Stimulated activated CD8-positive, alpha-beta memory T cell treated with anti-CD3 and anti-CD28 coated beads, Interleukin-7, amount 100 ng/mL, for 4 hours (primary cell): Measurements from ENCODE around the gene DOCK7.
"Not testable (repeated sequence)": the region's sequence is repeated elsewhere in the genome, so short reads cannot be mapped to it uniquely, and the experiment has no call there.

ENCODE experiments used
- DNase-seq, 2 donors: peaks; one replicate each; pipeline ENCODE4 v3.0.0-alpha.2; 2020; ENCODE audit warnings: low read depth in 2 of 2

DOCK7 gene, protein sequence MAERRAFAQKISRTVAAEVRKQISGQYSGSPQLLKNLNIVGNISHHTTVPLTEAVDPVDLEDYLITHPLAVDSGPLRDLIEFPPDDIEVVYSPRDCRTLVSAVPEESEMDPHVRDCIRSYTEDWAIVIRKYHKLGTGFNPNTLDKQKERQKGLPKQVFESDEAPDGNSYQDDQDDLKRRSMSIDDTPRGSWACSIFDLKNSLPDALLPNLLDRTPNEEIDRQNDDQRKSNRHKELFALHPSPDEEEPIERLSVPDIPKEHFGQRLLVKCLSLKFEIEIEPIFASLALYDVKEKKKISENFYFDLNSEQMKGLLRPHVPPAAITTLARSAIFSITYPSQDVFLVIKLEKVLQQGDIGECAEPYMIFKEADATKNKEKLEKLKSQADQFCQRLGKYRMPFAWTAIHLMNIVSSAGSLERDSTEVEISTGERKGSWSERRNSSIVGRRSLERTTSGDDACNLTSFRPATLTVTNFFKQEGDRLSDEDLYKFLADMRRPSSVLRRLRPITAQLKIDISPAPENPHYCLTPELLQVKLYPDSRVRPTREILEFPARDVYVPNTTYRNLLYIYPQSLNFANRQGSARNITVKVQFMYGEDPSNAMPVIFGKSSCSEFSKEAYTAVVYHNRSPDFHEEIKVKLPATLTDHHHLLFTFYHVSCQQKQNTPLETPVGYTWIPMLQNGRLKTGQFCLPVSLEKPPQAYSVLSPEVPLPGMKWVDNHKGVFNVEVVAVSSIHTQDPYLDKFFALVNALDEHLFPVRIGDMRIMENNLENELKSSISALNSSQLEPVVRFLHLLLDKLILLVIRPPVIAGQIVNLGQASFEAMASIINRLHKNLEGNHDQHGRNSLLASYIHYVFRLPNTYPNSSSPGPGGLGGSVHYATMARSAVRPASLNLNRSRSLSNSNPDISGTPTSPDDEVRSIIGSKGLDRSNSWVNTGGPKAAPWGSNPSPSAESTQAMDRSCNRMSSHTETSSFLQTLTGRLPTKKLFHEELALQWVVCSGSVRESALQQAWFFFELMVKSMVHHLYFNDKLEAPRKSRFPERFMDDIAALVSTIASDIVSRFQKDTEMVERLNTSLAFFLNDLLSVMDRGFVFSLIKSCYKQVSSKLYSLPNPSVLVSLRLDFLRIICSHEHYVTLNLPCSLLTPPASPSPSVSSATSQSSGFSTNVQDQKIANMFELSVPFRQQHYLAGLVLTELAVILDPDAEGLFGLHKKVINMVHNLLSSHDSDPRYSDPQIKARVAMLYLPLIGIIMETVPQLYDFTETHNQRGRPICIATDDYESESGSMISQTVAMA (N-terminal part only)

DNA sequence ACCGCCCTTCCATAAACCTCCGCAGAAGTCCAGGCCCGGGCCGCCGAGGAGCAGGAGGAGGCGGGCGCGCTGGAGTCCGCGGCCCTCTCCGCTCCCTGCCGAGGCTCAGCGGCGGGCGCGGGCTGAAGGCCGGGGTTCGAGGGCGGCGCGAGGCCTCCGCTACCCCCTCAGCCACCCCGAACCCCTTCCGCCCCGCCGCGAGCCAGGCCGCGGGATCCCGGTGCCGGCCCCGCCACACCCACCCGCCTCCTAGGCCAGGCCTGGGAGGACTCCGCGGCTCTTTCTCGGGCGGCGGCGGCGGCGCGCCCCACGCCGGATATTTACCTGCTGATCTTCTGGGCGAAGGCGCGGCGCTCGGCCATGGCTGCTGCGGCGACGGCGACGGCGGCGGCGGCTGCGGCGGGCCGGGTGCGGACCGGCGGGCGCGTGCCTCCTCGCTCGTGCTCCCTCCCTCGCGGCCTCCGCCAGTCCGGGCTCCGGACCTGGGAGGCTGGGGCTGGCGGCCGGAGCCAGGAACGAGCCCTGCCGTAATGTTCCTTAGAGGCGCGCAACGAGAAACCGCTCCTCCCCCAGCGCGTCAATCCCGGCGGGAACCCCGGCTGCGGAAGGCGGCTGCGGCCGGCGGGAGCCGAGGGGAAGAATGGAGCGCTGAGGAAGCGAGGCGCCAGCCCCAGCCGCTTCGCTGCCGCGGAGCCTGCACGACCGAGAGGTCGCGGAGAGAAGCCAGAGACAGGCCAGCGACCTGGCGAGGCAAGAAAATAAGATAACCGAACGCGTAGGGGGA lies at the start of gene DOCK7:
Gene DOCK7, minus strand, starts transcription at position 484 of the 784 bp plus-strand sequence. Its CDS starts 122 bp downstream, at position 362.
- peak in 1 of 2 donors; percentile 30 for DNase-seq

DNA sequence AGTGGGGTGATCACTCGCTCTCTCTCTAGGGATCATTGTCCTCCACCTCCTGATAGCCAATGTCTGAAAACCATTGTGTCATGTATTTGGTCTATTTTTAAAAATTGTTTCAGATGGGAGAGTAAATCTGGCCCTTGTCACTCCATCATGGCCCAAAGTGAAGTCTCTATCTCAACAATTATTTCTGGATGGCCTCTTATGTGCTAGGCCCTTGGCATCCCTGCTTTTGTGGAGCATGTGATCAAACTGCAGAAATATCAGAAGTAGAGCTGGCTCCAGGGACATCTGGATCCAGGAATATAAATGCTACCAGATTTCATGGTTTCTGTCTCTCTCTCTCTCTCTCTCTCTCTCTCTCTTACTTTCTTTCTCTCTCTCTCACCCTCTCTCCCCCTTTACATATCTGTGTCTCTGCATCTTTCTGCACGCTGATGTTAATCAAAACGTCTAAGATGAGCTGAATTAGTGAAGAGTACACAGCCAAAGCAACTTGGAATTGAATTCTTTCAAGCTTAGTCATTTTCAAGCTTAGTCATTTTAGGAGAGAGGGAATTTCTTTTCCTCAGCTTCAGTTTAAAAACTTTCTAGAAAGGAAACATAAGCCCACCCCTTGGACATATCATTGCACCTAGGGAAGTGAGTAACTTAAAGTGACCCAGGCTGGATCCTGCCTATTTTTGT lies 47.4 kb upstream of the DOCK7 start:
- no peak for DNase-seq

DNA sequence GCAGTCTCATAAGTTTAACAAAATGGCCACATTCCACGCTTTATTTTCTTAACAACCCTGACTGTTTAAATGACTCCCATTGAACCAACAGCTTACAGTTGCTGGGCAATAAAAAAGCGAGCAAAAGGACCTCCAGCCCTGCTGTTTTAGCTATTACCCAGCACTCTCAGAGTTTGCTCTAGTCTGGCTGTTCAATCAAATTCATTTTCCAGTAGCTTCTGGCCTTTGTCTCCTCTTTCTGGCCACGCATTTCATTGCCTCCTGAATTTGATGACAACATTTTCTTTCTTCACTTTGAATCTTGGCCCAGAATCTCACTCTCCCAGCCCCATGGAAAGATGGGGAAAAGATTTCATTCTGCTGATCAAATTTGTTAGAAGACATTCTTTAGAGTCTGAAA lies 44.1 kb upstream of the DOCK7 start:
- DNase-seq, result no peak

DNA sequence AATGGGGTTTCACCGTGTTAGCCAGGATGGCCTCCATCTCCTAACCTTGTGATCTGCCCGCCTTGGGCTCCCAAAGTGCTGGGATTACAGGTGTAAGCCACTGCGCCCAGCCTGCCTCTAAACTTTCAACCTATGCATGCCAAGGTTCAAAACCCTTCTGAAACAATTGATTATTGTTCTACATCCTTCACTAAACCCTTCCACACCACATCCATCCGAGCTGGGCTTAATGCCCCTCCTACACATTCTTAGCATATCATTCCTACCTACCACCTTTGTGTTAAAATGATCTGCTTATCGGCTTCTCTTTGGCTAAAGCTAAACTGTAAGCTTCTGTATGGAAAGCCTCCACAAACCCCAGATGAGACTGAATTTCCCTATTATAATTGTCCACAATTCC lies 40.8 kb upstream of the DOCK7 start:
- no peak for DNase-seq

DNA sequence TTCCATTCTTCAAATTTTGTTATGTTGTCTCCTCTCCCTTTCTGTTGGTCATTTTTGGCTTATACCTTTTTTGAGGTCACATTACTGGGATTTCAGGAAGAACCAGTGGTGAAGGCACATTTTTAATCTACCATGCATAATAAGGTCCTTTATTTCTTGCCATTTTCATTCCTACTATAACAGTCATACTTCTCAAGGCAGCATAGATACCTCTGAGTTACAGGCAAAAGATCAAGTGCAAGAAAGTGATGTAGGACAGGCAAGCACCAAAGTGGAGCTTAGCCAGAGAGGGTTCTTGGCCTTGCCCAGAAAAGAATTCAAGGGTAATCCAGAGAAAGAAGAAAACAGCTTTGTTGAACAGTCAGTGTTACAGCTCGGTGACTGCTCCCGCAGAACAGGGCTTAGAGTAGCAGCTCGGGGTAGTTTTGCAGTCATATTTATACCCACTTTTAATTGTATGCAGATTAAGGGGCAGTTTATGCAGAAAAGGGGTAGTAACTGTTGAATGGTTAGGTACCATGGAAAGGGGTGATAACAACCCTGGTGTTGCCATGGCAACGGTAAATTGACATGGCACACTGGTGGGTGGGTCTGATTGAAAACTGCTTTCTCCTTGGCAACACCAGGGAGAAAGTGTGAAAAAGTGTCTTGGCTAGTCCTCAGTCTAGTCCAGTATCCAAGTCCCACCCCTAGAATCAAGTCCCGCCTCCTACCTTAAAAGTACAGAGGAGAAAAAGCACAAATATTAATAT lies 39.6 kb upstream of the DOCK7 start:
- DNase-seq, result no peak

DNA sequence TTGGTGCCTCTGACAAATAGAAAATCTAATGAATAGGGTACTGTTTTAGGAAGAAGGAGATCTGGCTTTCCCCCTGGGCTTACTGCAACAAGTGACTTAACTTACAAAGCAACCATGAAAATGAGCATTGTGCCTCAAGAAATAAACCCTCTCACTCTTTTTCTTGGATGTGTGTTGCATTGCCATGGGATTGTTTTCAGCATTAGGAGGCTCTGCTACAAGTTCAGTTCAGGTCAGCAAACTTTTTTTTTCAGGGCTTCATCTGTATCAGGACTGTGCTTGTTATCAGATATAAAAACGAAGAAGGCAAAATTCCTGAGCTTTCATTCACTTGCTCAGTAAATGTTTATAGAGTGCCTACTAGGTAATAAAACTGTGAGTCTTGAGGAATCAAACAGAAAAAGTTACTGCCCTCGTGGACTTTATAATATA lies 37.8 kb upstream of the DOCK7 start:
- DNase-seq, result no peak

DNA sequence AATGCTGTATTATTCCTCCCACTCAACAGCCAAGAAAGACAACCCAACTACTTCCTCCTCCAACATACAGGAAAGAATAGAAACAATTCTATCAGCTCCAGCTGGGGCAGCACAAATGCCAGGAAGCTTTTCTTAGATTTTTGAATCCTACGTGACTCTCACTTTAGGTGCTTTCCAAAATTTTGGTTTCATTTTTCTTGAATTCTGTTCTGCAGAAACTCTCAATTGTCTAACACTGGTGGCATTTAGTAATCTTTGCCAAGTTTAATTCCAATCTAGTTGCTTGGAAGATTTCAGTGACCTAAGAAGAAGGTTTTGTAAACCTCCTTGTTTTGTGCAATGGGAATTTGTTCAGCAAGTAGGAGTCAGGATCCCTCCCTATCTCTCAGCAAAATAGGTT lies 37.1 kb upstream of the DOCK7 start:
- no peak for DNase-seq

DNA sequence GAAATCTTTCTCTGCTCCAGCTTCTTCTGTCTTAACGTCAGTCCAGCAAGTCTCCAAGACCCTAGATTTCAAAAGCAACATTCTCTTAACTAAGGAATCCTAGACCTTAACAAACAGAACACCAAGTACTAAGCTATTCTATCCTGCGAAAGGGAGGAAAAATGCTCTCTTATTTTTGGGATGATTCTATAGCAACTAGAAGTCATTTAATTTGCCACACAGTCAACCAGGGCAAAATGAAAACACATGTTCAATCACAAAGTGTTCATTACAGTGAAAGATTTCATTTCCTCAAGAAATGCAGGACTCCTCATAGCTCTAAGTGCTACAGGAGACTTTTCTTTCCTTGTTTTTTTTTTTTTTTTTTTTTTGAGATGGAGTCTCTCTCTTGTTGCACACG lies 36.2 kb upstream of the DOCK7 start:
- DNase-seq, result no peak

DNA sequence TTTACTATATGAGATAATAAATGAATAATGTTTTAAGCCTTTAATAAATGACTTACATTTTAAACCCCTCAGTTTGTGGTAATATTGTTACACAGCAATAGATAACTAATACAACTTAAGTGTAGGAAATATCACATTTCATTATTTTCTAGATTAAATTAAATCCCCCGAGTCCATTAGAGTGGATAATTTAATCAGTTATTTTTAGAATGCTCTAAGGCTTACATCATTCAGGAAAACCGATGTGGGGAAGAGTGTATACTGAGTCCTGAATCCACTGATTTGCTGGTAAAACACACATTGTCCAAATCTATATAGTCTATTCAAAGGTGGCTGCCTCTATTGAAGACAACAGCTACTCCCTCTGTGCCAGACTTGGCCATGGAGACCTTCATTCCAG lies 35.7 kb upstream of the DOCK7 start:
- no peak for DNase-seq

DNA sequence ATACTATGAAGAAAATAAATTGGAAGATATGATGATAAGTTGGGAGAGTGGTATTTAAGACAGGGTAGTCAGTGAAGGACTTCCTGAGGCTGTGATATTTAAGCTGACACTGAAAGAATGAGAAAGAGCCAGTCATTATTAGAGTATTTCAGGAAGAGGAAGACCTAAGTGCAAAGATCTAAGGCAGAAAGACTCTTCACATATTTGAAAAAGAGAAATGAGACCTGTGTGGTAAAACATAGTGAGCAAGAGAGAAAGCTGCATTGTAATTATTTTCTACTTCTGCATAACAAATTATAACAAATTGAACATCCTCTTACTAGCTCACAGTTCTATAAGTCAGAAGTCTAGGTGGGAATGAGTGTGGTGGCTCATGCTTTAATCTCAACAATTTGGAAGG lies 34.6 kb upstream of the DOCK7 start:
- no peak for DNase-seq

DNA sequence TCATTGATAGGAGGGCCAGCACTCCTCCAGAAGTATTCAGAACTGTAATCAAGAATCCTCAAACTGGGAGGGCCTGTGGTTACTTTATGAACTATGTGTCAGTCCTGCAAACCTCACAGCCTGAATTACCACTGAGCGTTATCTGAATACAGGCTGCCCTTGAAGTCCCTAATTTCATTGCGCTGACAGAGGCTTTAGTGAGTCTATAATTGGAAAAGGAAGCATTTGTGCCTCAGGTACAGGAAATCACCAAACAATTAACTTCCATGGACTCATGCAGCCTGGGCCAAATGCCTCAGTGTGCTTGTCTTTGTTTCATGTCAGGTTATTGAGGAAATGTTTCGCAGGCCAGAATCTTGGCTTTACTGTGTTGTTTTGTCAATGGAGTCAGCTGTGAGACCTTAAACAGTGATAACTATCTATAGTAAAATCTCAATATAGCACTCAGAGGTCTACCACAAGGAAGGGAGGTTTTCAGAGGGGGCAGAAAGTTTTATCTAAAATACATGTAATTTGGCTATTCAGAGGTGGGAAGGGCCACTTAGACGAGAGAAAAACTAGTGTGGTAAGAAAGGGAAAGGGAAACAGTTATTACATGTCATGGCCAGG lies 32.9 kb upstream of the DOCK7 start:
- no peak for DNase-seq

DNA sequence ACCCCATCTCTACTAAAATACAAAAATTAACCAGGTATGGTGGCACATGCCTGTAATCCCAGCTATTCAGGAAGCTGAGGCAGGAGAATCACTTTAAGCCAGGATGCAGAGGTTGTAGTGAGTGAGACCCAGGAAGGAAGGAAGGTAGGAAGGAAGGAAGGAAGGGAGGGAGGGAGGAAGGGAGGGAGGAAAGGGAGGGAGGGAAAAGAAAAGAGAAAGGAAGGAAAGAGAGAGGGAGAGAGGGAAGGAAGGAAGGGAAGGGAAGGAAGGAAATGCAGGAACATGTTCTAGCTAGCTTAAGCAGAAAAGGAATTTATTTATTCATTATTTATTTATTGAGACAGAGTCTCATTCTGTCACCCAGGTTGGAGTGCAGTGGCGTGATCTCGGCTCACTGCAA lies 30.2 kb upstream of the DOCK7 start:
- not testable (repeated sequence) for DNase-seq

DNA sequence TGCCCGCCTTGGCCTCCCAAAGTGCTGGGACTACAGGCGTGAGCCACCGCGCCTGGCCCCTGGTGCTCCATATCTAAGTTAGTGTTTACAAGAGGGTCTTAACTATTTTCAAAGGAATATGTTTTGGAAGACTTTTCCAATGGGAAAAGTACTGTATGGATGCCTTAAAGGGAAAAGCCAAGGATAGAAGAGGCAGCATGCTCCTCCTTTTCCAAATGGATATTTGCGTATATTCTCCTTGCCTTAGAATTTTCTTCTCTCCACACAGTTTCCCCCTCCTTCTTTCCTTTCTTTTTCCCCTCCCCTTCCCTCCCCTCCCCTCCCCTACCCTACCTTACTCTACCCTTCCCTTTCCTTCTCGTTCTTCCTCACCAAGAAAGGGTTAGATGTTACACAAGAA lies 29.3 kb upstream of the DOCK7 start:
- no peak for DNase-seq

DNA sequence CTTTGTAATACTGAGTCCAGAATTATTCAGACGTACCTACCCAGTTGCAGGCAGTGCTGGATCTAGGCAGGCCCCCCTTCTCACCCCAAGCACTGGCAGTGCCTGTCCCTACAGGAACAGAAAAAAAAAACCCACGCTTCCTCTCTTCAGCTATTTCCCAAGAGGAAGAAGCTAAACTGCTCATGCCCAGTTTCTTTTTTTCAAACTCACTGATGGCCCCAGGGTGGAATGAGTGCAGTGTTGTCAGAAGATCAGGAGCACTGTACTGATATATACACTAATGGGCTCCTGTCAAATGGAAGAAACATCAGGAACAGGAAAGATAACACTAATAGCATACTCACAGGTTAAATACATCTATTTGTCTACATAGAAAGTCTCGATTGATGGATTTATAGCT lies 28.2 kb upstream of the DOCK7 start:
- DNase-seq, result no peak

DNA sequence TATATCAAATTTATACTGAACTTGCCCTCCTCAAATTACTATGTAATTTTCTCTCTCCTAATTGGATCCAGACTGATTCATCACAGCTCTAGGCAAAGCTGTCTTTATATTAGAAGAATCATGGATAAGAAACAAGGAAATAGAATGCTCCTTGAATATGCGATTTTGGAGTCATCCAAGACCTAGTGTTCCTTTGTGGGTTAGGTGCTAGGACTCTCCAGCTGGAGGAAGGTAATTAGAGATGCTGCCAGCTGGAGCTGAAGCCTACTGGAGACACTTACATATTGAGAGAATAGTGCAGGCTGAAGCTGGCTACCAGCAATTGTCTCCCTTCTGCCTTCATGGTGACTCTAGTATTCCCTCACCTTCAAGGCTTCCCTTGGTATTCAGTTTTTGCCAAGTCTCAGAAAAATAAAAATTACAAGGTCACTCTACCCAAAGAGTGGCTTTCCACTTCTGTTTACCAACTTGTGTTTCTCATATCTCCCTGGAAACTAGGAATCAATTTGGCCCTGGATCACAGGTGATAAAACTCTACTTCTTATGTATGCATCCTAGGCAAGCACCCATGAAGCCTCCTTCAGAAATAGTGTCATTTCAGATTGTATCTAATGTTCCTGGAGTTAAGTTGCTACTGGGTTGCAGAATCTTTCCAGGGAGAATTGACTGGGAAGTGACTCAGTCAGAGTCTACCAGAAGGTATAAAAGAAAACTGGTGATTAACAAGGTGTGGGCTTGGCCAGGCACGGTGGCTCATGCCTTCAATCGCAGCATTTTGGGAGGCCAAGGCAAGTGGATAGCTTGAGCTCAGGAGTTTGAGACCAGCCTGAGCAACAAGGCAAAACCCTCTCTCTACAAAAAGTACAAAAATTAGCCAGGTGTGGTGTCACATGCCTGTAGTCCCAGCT lies 24.4 kb upstream of the DOCK7 start:
- no peak for DNase-seq

DNA sequence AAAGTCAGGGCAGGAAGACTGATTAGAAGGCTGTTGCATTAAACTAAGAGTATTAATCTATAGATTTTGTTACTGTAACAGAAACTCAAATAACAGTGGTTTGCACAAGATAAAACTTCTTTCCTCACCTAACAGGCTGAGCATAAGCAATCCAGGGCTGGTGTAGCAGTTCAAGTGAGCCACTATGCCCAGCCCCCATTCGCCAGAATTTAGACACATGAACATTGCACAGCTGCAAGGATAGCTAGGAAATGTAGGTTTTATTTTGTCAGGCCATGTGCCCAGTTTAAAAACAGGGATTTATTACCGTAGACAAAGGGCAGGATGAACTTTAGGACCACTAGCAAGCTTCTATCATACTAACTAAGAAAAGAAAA lies 19.5 kb upstream of the DOCK7 start:
- DNase-seq, result no peak

DNA sequence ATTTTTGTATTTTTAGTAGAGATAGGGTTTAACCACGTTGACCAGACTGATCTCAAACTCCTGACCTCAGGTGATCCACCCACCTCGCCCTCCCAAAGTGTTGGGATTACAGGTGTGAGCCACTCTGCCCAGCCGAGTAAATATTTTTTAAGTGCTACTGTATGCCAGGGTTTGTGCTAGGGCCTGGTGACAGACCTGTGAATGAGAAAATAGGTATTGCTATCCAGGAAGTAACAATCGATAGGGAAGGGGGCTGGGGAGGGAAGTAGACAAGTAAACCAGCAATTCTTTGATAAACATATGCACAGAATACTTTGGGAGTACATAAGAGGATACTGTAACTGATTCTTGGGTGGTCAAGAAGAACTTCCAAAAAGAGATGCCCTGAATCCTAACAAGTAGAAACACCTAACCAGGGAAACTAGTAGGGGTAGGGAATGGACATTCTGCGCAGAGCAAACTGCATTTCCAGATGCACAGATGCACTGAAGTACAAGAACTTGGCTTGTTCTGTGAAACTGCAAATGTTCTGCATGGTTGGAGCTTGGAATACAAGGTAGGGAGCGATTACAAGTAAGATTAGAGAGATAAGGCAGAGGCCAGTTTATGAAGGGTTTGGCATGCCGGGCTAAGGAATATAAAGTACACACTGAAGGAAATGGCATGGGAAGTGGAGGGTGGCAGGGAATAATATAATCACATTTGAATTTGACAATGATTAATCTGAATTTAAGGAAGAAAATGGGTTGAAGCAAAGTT lies 19.0 kb upstream of the DOCK7 start:
- no peak for DNase-seq

DNA sequence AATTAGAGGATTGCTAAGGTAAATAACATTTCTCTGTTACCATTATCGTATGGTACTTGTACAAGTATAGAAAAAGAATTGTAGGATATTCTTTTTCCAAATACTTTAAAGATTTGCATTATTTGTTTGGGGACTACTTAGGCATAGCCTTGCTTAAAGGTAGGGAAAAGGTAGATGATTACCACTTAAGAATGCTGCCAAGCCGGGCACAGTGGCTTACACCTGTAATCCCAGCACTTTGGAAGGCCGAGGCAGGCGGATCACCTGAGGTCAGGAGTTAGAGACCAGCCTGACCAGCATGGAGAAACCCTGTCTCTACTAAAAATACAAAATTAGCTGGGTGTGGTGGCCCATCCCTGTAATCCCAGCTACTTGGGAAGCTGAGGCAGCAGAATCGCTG lies 10.0 kb upstream of the DOCK7 start:
- not testable (repeated sequence) for DNase-seq
